Activated naive CD8-positive, alpha-beta T cell treated with anti-CD3 and anti-CD28 coated beads, Interleukin-2, amount 50 U/mL, for 16 hours (primary cell): ENCODE data around the gene PER2.
"Not testable (repeated sequence)": the region's sequence is repeated elsewhere in the genome, so short reads cannot be mapped to it uniquely, and the experiment has no call there.

ENCODE experiments used
- DNase-seq: peaks from one replicate; pipeline ENCODE4 v3.0.0-alpha.2; 2020; ENCODE audit warnings: low read depth, low spot score

Gene PER2

DNA sequence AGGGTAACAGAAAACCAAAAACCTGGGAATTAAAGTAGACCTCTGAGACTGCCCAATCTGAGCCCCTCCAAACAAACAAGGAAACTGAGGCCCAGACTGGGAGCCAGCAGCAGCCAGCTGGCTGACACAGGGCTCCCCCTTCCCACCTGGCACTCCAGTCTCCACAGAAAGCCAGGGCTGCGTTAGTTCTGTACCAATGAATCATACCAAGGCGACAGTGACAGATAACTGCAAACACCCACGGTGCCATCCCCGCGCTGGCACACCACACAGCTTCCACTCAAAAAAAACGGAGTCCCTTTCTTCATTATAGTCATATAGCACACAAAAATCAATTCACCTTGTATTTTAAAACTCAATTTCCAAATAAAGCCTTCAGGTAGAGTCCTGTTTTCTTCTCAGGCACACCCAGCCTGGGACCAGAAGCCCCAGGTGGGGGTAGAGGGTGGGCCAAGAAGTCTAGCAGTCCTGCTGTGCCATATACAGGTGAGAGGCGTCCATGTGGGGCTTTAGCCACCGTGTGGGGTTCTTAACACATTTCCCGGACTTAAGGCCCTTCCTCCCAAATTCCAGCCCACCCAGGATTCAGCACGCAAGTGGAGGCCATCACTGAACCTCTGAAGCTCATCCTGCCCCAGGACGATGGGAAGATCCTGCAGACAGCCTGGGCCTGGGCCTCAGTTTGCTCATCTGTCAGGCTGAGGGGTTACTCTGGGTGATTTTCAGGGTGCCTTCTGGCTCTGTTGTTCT, 1.2 kb downstream of the PER2 start:
- no peak for DNase-seq

DNA sequence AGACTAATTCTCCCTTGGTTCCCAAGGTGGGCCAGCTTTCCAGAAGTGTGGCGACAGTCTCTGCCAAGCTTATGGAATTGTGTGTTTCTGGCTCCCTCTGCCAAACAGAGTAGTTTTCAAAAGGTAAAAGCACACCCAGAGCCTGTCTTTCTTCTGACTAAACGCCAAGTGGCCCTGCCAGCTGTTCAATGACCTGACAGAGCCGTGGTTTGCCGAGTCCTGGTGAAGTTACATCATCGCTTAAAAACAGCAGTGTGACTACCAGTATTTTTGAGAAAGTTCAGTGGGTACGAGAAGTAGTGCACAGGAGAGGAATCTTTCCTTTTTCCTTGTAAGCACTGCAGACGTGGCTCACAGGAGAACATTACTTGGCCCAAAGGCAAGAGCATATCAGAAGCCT, 1.9 kb downstream of the PER2 start:
- no peak for DNase-seq

DNA sequence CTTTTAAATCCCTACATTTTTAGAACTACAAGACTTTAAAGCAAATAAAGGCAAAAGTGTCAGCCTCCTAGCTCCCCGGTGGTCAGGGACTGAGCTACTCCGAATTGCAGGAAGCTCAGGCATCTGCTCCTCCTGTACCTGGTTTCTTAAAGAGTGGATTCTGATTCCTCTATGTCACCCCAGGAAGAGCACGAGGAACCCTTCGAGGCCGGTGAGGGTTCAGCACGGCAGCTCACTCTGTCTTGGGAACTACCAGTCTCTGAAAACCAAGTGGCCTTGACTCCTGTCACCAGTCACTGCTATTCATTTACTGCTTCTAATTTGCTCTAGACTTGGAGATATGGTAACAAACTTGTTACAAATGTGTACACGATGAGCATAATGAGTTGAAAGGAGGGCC, 2.3 kb downstream of the PER2 start:
- DNase-seq: no peak

DNA sequence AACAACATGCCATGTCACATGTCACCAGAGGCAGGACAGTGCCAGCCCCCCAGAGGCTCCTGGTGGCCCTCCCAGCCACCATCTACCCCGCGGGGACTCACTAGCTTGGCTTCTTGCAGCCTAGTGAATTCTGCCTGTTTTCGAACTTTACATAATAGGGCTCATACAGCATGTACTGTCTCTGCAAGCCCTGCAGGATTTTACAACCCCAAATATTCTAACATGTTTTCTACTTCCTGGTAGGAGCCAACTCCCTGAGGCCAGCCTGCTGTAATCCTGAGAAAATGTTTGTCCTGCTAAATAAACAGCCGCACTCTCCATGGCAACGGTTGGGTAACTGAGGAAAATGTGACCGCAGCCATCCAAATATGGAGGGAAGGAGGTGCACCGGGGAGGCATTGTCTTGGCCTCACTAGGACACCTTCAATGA, 2.7 kb downstream of the PER2 start:
- no peak for DNase-seq

- no peak for DNase-seq
Observed at GRCh38 chr2:238284802-238285515, 3.5 kb downstream of the PER2 start.

DNA sequence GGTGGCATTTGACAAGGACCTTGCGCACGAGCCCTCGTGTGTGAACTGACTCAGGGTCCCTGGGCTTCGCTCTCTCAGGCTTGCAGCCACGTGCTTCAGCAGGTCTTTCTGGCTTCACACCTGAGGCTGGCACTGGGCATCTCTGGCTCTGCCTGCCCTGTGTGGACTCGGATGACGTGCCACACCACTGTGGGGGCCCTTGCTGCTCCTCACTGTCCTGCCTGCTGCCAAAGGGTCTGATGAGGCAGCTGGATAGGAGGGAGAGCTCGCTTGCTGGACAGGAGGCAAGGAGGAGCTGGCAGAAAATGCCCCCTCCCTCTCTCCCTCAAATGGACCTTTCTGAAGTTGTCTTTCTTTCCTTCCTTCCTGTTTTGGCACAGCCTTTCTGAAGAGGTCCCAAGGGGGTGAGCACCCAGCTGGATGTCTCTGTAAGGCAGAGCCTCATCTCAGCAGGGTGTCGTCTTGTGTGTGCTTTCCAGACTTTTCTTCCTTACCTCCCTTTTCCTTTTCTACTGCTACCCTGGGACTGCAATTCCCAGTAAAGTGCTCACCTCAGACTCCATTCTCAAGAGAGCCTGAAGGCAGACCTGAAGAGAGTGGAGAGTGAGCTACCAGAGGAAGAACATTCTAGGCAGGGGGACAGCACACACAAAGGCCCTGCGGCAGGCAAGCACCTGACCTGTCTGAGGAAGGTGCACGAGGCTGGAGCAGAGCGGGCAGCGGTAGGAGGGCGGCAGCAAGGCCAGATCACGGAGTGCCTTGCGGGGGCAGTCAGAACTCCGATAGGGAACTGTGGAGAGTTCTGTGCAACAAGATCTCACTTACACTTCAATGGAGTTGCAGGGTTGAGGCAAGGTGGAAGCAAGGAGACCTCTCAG, 5.3 kb downstream of the PER2 start:
- DNase-seq: no peak

GRCh38 chr2:238281826-238282480, 6.5 kb downstream of the PER2 start:
- DNase-seq: no peak

- DNase-seq: no peak
Observed at GRCh38 chr2:238280083-238280825, 8.2 kb downstream of the PER2 start.

DNA sequence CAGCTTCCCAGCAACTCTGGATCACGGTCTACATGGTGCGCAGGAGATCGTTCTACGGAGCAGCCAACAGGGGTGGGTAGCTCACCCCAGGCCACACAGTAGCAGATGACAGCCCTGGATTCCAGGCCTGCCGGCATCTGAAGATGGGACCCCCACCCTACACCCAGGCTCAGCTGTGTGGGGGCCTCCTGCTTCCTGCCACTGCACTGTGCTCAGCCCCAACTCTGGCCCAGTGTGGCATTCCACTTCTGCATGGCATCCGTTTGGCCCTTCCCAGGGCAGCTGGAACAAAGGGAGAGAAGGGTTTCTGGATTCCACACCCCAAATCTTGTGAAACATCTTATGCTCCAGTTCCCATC, 9.1 kb downstream of the PER2 start:
- no peak for DNase-seq

DNA sequence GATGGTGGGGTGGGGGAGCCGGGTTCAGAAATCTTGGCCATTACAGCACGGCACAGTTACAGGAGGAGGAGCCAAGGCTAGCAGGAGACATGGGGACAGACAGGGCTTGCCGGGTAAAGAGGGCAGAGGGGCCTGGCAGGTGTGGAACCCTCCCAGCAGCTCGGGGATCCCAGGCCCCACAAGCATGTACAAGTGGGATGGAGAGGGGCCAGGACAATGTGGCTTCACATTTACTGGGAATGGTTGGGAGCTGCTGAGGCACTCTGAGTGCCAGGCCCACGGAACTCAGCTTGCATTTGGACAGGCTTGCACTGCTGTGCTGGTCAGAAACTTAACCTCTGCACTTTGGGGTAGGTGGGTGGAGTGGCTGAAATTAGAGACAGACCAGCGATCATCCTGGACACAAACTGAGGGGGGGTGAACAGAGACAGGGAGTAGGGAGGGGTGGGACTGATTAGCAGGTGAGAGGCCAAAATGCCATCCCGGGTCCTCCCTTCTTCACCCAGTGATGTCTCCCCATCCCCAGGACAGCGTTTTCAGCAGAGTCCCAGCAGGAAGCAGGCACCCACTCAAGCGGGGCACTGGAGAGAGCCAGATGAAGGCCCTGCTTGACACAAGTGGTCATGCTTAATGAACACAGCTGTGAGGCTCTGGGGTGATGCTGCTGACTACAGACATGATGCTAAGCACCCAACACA, 9.6 kb downstream of the PER2 start:
- DNase-seq: no peak

GRCh38 chr2:238277695-238278094, 10.7 kb downstream of the PER2 start:
- no peak for DNase-seq

DNA sequence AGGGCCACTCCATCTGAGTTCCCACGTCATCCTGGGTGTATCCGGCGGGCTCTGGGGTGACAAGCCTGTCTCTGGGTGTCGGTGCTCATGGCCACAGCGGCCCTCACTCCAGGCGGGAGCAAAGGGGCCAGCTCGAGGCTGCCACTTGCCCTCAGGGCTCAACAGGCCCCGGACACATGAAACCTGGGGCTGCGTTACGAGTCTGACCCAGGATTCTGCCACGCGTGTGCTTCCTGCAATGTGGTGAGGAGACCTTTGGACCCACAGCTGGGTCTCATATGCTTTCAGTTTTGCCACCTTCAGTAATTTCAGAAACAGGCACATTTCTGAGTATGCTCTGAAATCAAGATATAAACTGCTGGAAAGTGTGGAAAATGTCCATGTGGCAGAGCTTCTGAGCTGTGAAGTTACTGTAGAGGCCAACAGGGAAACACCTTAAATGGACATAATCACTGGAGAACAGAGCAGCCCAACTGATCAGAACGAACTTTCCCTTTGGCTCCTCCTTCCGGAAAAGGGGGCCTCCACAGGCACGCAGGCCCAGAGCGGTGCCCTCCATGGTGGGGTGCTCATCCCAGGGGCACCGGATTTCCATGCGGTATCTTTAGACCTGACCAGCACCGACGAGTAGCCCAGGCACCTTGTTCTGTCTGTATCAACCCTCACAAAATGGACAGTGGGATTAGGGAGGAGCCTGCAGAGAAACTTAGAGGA, 14.1 kb downstream of the PER2 start:
- no peak for DNase-seq

GRCh38 chr2:238273433-238273832, 15.0 kb downstream of the PER2 start:
- not testable (repeated sequence) for DNase-seq

DNA sequence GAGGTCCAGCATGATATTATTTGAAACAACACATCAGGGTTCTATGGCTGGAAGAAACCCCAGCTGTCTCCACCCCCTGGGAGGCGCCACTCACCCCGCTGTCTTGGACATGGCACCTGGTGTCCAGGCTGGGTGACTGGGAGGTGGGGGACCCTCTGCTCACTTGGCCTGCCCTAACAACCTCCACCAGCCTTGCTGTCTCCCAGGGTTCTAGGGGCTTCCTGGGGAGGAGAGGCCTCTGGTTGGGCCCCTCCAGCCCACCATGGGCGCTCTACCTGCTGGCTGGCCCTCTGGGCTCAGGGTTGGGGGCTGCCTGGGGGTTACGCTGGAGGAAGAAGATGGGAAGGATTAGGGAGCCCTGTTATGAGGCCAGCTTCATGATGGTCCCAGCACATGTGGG, 16.3 kb downstream of the PER2 start:
- DNase-seq: no peak

DNA sequence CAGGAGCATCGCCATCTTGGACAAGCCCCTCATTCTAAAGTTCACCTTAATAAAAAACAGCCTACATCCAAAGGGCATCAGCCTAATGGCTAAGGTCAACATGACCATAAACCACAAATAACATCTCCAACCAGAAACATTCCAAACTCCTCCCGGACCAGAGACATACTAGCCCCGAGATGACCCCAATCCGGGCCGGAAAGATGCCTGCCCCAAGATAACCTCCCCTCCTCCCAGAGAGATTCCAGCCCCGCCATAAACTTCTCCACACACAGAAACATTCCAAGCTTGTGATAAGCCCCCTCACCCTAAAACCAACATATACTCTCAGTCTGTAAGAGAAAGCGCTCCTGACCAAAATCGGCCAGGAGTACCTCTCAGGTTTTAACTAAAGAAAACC, 16.7 kb downstream of the PER2 start:
- not testable (repeated sequence) for DNase-seq

GRCh38 chr2:238271061-238271554, 17.3 kb downstream of the PER2 start:
- DNase-seq: no peak

DNA sequence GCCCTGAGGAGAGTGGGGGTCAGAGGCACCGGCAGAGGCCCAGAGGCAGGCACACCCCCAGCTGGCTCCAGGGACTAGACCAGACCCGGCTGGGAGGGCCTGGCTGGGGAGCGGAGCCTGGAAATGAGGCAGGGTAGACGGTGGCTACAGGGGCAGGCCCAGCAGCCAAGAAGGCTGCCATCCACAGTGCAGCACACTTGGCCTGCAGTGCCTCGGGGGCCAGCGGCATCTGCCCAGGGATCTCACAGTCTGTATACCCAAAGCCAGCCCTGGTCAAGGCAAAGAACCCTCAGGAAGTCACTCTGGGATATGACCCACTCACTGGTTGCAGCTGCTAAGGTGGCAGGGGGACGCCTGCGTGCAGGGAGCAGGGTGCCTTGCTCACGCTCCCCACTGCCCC, 17.8 kb downstream of the PER2 start:
- DNase-seq: no peak

DNA sequence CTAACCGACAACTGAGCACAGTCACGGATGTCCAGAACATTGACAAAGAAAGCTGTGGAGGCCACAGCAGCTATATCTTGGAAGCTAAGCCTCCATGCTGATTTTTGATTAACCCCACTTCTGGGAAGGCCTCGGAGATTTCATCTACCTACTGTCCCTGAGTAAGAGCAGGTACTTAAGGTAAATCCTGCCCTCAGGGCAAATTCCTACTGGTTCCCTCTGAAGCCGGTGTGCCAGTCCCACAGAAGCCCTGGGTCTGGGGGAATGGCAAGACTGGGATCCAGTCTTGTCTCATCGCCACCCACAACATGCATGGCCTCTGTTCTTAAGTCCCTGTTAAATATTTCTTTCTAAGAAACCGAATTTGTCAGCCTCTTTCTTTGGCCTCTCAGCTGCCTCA, 18.7 kb downstream of the PER2 start:
- no peak for DNase-seq

DNA sequence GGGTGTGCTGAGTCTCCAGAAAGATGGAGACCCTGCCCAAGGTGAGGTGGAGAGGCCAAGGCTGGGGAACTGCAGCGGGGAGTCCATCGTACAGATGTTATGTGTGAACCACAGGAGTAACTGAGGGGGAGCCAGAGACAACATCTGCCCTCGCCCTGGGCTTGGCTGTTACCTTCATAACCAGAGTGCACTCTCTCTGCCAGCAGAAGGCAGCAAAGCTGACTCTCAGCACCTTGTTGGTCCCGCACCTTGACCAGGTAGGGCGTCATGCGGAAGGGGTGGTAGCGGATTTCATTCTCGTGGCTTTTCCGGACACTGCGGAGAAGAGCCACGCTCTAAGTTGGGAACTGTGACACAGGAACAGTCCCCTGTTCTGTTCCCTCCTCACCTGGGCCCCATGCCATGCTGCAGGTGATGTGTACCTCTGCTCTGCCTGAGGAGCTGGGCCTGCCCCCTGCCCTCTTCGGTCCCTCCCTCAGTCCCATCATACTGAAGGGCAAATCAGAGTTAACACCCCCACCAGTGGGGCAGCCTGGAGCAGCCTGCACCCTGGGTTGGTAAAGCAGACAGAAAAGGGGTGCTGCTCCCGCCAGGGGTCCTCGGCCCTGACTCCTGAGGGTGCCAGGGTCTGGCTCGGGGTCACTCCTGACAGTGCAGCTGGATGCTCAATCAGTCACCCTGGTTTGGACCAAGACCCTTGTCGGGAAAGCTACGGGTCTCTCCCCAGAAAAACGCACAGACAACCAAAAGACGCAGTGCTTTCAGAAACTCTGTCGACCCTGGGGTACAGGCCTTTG, 20.3 kb downstream of the PER2 start:
- no peak for DNase-seq
